Chondrocyte (in vitro differentiated cells): ENCODE data around the gene RCN2. TPM values are rescaled to one million over a fixed set of nuclear protein-coding genes. Genes with fewer than 3 reads are reported as not detected.

Experiments used
- DNase-seq: peaks from one replicate; pipeline ENCODE4 v3.0.0; 2021; ENCODE audit warnings: mixed read lengths, low spot score
- H3K27ac Mint-ChIP-seq: one replicate; pipeline ENCODE4 v1.8.0; 2021; ENCODE audit warnings: mild to moderate bottlenecking, moderate library complexity, mixed read lengths; ENCODE audit not compliant: unreplicated experiment
- H3K27me3 Mint-ChIP-seq: 2 replicates; pipeline ENCODE4 v1.8.0; 2021; ENCODE audit warnings: low read depth, mixed read lengths
- H3K36me3 Mint-ChIP-seq: 2 replicates; pipeline ENCODE4 v1.8.0; 2021; ENCODE audit warnings: low read depth, mixed read lengths
- H3K4me1 Mint-ChIP-seq: 2 replicates; pipeline ENCODE4 v1.8.0; 2021; ENCODE audit warnings: low read depth, mild to moderate bottlenecking, mixed read lengths
- H3K4me3 Mint-ChIP-seq: one replicate; pipeline ENCODE4 v1.8.0; 2021; ENCODE audit warnings: mild to moderate bottlenecking, moderate library complexity, mixed read lengths; ENCODE audit not compliant: unreplicated experiment
- H3K9me3 Mint-ChIP-seq: 2 replicates; pipeline ENCODE4 v1.8.0; 2021; ENCODE audit warnings: low read depth, mixed read lengths
- CTCF ChIP-seq: fragments of 200-600 bp; sonication (generic); IDR thresholded peaks from 2 replicates; pipeline ENCODE4 v1.5.0; 2021; ENCODE audit warnings: antibody characterized with exemption, mild to moderate bottlenecking, moderate library complexity
- total RNA-seq: library from RNA; stranded (reverse); gene quantifications from 3 replicates; pipeline ENCODE4 v1.2.1, GENCODE V29; 2021

Gene RCN2
- total RNA-seq, 1 donor from 2014 or later, result 72.1 TPM

- peak overlapping the region; percentile 37 for H3K4me3 Mint-ChIP-seq
- no peak for DNase-seq
- peaks cover under 1% of the 10 kb centered on the region for H3K9me3 Mint-ChIP-seq
- peaks cover 12% of the 10 kb centered on the region for H3K27me3 Mint-ChIP-seq
- peaks cover 9% of the 10 kb centered on the region for H3K4me1 Mint-ChIP-seq
- H3K27ac Mint-ChIP-seq, result no peak overlapping the region
- TF ChIP-seq CTCF, result no peak
- H3K36me3 Mint-ChIP-seq, result peaks cover 2% of the 10 kb centered on the region
These were observed 41.1 kb downstream of the RCN2 start for GRCh38 chr15:76972389-76973361.

- peaks cover 2% of the 10 kb centered on the region for H3K36me3 Mint-ChIP-seq
- no peak for DNase-seq
- peak; percentile 73 for TF ChIP-seq CTCF
- H3K4me1 Mint-ChIP-seq, result peaks cover 9% of the 10 kb centered on the region
- H3K4me3 Mint-ChIP-seq, result no peak overlapping the region
- no peak overlapping the region for H3K27ac Mint-ChIP-seq
- H3K9me3 Mint-ChIP-seq, result peaks cover 5% of the 10 kb centered on the region
- H3K27me3 Mint-ChIP-seq, result peaks cover 12% of the 10 kb centered on the region
These were observed 41.8 kb downstream of the RCN2 start for GRCh38 chr15:76973362-76973743.

GRCh38 chr15:76973906-76974305 lies 42.4 kb downstream of the RCN2 start:
- no peak for DNase-seq
- no peak overlapping the region for H3K4me3 Mint-ChIP-seq
- peaks cover 9% of the 10 kb centered on the region for H3K4me1 Mint-ChIP-seq
- H3K27me3 Mint-ChIP-seq, result peaks cover 12% of the 10 kb centered on the region
- no peak overlapping the region for H3K27ac Mint-ChIP-seq
- TF ChIP-seq CTCF, result no peak
- H3K9me3 Mint-ChIP-seq, result peaks cover 7% of the 10 kb centered on the region
- peaks cover 2% of the 10 kb centered on the region for H3K36me3 Mint-ChIP-seq

GRCh38 chr15:76974456-76975036 lies 43.0 kb downstream of the RCN2 start:
- no peak for TF ChIP-seq CTCF
- peaks cover 13% of the 10 kb centered on the region for H3K27me3 Mint-ChIP-seq
- no peak overlapping the region for H3K27ac Mint-ChIP-seq
- peaks cover 9% of the 10 kb centered on the region for H3K4me1 Mint-ChIP-seq
- H3K36me3 Mint-ChIP-seq, result peaks cover 2% of the 10 kb centered on the region
- H3K9me3 Mint-ChIP-seq, result peaks cover 7% of the 10 kb centered on the region
- no peak for DNase-seq
- no peak overlapping the region for H3K4me3 Mint-ChIP-seq

- H3K9me3 Mint-ChIP-seq, result peaks cover 7% of the 10 kb centered on the region
- no peak overlapping the region for H3K4me3 Mint-ChIP-seq
These were observed 44.6 kb downstream of the RCN2 start for GRCh38 chr15:76976141-76976540.

More at GRCh38 chr15:76976141-76976540, 44.6 kb downstream of the RCN2 start:
- H3K4me1 Mint-ChIP-seq, result peaks cover 9% of the 10 kb centered on the region
- peaks cover 15% of the 10 kb centered on the region for H3K27me3 Mint-ChIP-seq
- no peak overlapping the region for H3K27ac Mint-ChIP-seq
- H3K36me3 Mint-ChIP-seq, result peaks cover 4% of the 10 kb centered on the region
- TF ChIP-seq CTCF, result no peak
- DNase-seq, result no peak
